ENCODE data around the gene BACE1-AS.

The BACE1-AS gene

GRCh38 chr11:117327567-117328374 lies 36.6 kb downstream of the BACE1-AS start, which contains the start of gene CEP164:
Gene CEP164 (plus strand): TSS chr11:117327854. CDS start chr11:117338587, 10,733 bp downstream.
- peak; percentile 88 for DNase-seq

DNA sequence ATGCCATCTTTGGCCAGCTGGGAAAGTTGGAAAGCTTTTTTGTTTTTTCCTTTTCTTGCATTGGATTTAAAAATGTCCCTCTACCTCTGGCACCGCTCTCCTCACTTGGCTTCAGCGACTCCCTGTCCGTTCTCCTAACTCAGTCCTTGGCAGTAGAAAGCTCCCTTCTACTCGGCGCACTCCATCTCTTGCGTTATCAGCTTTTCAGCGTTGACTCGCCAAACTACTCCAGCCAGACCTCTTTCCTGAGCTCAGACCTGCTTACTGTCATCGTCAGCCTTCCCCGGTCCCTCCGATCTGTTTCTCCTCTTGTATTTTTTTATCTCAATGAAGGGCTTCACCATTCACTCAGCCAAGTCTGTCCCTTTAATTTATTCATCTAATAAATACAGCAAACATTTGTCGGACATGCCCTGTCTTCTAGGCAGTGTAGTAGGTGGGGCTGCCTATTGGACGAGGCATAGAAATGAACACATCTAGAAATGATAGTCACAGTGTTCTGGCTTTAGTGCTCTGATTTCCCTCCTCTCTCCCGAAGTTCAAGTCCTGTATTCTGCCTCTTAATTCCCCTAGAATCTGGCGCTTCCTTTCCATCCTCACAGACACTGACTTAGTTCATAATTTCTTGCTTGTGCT lies 37.3 kb downstream of the BACE1-AS start:
- DNase-seq, result no peak

GRCh38 chr11:117332843-117333242 lies 41.7 kb downstream of the BACE1-AS start:
- no peak for DNase-seq

DNA sequence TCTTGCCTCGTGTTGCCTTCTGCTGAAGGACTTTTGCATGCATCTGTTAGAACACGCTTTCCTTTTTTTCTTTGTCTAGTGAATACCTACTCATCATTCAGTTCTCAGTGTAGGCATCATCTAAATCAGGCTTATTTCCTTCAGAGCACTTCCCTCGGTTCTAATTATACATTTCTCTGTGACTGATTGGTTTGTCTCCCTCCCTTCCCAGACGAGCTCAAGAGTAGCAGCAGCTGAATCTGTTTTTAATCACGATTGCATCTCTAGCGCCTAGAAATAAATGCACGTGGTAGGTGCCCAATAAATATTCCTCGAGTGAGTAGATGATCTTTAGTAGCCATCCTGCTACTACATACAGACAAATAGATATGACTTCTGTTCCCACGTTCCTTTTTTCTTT lies 42.8 kb downstream of the BACE1-AS start:
- no peak for DNase-seq

DNA sequence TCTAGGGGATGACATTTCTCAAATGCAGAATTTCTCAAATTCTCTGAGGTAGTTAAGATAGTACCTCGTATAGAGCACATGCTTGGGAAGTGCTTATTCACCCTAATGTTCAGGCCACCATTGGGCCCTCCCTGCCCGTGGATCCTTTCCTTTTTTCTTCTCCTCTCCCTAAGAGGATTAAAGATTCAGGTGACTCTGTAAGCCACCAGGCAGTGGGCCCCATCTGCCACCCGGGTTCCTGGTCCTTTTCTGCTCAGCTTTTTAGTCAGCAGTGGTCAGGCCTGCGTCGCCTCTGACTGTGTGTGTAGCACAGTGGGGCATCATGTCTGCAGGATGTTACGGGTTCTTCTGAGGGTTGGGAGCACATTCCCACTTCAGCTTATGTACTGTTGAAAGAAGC lies 43.8 kb downstream of the BACE1-AS start:
- no peak for DNase-seq

GRCh38 chr11:117335399-117335798 lies 44.3 kb downstream of the BACE1-AS start:
- DNase-seq, result no peak

- no peak for DNase-seq
These were observed 45.9 kb downstream of the BACE1-AS start for GRCh38 chr11:117337076-117337475.

Measured in stimulated activated CD4-positive, alpha-beta T cell treated with anti-CD3 and anti-CD28 coated beads, Interleukin-12 subunit alpha, Interleukin-12 subunit beta, amount 100 ng/mL, for 4 hours (primary cell).